ENCODE measurements around the gene TMEM181.

TMEM181 gene

DNA sequence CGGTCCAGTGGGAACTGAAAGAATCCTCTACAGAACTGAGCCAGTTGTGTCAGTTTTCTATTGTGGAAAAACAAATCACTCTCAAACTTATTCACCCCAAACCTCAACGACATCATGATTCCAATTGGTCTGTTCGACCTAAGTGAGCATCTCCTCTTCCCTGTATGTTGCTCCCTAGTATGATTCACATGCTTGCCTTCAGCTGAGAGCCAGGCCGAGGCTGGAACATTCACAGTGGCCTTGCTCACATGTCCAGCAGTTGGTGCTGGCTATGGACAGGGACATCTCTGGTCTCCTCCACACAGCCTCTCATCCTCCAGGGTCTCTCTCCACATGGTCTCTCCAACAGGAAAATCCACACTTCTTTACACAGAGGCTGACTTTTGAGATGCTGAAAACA is 28.3 kb upstream of the TMEM181 start:
- no peak overlapping the region for H3K4me3 ChIP-seq
- DNase-seq: no peak
- intact Hi-C loops (cut with DNase I; ENCODE audit: low total_unique reads): no loop called here
- peaks cover 0 to 20% of the 10 kb centered on the region in 2 donors for H3K27me3 ChIP-seq
- no peaks in the 10 kb centered on the region for H3K36me3 ChIP-seq
- TF ChIP-seq, protein P1, sequence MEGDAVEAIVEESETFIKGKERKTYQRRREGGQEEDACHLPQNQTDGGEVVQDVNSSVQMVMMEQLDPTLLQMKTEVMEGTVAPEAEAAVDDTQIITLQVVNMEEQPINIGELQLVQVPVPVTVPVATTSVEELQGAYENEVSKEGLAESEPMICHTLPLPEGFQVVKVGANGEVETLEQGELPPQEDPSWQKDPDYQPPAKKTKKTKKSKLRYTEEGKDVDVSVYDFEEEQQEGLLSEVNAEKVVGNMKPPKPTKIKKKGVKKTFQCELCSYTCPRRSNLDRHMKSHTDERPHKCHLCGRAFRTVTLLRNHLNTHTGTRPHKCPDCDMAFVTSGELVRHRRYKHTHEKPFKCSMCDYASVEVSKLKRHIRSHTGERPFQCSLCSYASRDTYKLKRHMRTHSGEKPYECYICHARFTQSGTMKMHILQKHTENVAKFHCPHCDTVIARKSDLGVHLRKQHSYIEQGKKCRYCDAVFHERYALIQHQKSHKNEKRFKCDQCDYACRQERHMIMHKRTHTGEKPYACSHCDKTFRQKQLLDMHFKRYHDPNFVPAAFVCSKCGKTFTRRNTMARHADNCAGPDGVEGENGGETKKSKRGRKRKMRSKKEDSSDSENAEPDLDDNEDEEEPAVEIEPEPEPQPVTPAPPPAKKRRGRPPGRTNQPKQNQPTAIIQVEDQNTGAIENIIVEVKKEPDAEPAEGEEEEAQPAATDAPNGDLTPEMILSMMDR (IDR thresholded peaks at IDR 0.05): no peak
- peaks cover 0 to 12% (median 3%) of the 10 kb centered on the region in 3 donors for H3K9me3 ChIP-seq
- no peak overlapping the region for H3K27ac ChIP-seq
- H3K4me1 ChIP-seq: peaks cover 0 to 6% (median 6%) of the 10 kb centered on the region in 4 donors

- intact Hi-C loops (cut with DNase I; ENCODE audit: low total_unique reads): no loop called here
- DNase-seq: no peak
- Histone ChIP-seq H3K4me1 (peaks cover 0 to 10% (median 9%) of the 10 kb centered on the region in 4 donors), H3K27ac (no peak overlapping the region), H3K36me3 (no peaks in the 10 kb centered on the region), H3K4me3 (no peak overlapping the region), H3K9me3 (peaks cover 0 to 8% (median 3%) of the 10 kb centered on the region in 3 donors), H3K27me3 (peaks cover 0 to 24% of the 10 kb centered on the region in 2 donors)
- TF ChIP-seq, protein P1 (IDR thresholded peaks at IDR 0.05): no peak
Measured at GRCh38 chr6:158531970-158532369, 27.9 kb upstream of the TMEM181 start.

GRCh38 chr6:158536084-158536890 is 23.6 kb upstream of the TMEM181 start:
- intact Hi-C loops (cut with DNase I; ENCODE audit: low total_unique reads): no loop called here
- no peaks in the 10 kb centered on the region for H3K36me3 ChIP-seq
- H3K4me3 ChIP-seq: peak overlapping the region; percentile 38 to 53
- H3K27ac ChIP-seq: no peak overlapping the region
- peak; percentile 32 to 73 for DNase-seq
- H3K9me3 ChIP-seq: peaks cover 0 to 3% (median 0%) of the 10 kb centered on the region in 3 donors
- H3K4me1 ChIP-seq: peaks cover 0 to 16% (median 15%) of the 10 kb centered on the region in 4 donors
- TF ChIP-seq, protein P1 (IDR thresholded peaks at IDR 0.05): no peak
- peaks cover 0 to 60% of the 10 kb centered on the region in 2 donors for H3K27me3 ChIP-seq

DNA sequence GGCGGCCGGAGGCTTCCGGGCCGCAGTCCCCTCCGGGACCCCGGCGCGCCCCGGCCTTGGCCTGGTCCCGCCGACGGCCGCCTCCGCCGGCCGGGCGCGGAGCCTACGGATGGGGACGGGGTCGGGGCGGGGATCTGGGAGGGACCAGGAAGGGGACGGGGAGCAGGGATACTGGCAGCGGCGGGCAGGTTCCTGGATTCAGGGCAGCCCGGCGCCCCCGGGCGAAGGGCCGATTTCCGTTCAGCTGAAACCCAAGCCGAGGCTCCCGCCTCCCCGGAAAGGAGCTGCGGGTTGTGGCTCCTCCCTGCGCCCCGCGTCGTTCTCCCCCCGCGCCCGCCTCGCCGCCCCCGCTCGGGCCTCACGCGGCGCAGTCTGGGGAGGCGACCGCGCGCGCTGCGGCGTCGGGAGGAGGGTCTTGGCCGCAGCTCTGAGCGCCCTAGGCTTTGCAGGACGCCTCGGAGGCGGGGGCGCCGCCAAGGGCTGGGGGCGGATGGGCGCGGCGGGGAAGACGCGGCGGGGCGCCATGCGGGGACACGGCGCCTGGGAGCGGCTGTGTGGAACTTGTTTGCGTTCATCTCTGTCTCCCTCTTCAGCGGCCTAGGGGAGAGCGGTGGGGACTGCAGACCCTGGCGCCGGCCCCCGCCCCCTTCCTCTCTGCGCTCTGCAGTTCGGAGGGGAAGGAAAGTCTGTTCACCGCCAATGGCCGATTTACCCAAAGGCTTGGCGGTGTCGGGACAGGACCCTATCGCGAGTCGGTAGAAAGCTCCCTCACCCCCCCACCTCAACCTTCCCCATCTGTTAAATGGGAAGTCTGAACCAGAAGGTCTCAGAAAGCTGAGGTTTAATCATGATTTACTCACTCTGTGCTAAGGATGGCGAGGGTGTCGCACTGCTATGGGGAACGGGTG is 22.7 kb upstream of the TMEM181 start:
- H3K36me3 ChIP-seq: no peaks in the 10 kb centered on the region
- H3K4me1 ChIP-seq: peaks cover 0 to 16% (median 15%) of the 10 kb centered on the region in 4 donors
- H3K27ac ChIP-seq: no peak overlapping the region
- peak overlapping the region; percentile 38 to 53 for H3K4me3 ChIP-seq
- intact Hi-C loops (cut with DNase I; ENCODE audit: low total_unique reads): no loop called here
- peaks cover 0 to 60% of the 10 kb centered on the region in 2 donors for H3K27me3 ChIP-seq
- TF ChIP-seq, protein P1 (IDR thresholded peaks at IDR 0.05): no peak
- H3K9me3 ChIP-seq: no peaks in the 10 kb centered on the region
- DNase-seq: peak in 1 of 2 donors; percentile 39

DNA sequence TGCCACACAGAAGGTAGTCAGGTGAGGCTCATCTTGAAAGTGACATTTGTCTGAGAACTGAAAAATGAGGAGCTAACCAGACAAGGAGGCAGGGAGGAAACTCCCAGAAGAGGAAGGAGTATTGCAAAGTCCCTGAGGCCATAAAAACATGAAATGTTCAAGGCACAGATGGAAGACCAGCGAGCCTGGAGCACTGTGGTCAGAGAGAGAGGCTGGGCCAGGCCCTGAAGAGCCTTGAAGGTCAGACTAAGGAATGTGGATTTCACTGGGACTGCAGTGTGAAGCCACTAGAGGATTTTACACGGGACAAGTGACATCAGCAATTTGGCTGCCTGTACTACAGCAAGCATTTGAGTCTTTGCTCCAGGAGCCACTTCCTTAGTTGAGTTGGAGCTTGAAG is 21.1 kb upstream of the TMEM181 start:
- intact Hi-C loops (cut with DNase I; ENCODE audit: low total_unique reads): no loop called here
- H3K9me3 ChIP-seq: no peaks in the 10 kb centered on the region
- no peak overlapping the region for H3K27ac ChIP-seq
- H3K36me3 ChIP-seq: no peaks in the 10 kb centered on the region
- H3K4me1 ChIP-seq: peaks cover 0 to 16% (median 15%) of the 10 kb centered on the region in 4 donors
- no peak overlapping the region for H3K4me3 ChIP-seq
- no peak for DNase-seq
- H3K27me3 ChIP-seq: peaks cover 0 to 60% of the 10 kb centered on the region in 2 donors
- TF ChIP-seq, protein P1 (IDR thresholded peaks at IDR 0.05): no peak
